K562 treated with DMSO at 1 percent for 48 hours (cell line): ENCODE data around the gene GPRC6A. TPM values are rescaled to one million over a fixed set of nuclear protein-coding genes. Genes with fewer than 3 reads are reported as not detected.

Experiments used
- total RNA-seq: library from RNA; unstranded; fragments of 300-600 nt; gene quantifications from 2 replicates; pipeline ENCODE4 v1.2.3, GENCODE V29; 2022; ENCODE audit warnings: low replicate concordance; ENCODE audit errors: extremely low read depth

GPRC6A gene, protein sequence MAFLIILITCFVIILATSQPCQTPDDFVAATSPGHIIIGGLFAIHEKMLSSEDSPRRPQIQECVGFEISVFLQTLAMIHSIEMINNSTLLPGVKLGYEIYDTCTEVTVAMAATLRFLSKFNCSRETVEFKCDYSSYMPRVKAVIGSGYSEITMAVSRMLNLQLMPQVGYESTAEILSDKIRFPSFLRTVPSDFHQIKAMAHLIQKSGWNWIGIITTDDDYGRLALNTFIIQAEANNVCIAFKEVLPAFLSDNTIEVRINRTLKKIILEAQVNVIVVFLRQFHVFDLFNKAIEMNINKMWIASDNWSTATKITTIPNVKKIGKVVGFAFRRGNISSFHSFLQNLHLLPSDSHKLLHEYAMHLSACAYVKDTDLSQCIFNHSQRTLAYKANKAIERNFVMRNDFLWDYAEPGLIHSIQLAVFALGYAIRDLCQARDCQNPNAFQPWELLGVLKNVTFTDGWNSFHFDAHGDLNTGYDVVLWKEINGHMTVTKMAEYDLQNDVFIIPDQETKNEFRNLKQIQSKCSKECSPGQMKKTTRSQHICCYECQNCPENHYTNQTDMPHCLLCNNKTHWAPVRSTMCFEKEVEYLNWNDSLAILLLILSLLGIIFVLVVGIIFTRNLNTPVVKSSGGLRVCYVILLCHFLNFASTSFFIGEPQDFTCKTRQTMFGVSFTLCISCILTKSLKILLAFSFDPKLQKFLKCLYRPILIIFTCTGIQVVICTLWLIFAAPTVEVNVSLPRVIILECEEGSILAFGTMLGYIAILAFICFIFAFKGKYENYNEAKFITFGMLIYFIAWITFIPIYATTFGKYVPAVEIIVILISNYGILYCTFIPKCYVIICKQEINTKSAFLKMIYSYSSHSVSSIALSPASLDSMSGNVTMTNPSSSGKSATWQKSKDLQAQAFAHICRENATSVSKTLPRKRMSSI
- not detected in 2 replicates for total RNA-seq

DNA sequence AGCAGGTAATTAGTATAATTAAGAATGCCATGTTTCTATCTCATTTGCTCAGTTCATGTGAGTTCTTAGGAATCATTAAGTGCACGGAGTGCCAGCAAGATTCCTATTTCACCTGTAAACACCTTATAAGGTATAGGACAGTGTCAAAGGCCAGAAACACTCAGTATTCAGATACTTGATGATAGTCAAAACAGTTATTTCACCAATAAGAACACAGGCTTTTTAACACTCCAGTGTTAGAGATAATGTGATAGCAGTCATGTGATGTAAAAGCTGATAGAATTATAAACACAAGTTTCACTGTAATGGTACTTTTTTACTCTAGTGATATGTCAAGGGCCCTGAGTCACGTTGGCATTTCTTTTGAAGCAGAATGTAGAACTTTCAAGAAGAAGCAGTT is at the start of gene GPRC6A:
TSS of gene GPRC6A (minus strand) at position 101 of the 400 bp plus-strand sequence. CDS start at position 31, 70 bp downstream.

GRCh38 chr6:116876635-116877611 is 48.0 kb upstream of the GPRC6A start, which contains the start of gene RFX6:
Gene RFX6 (plus strand): TSS chr6:116877242. CDS start chr6:116877276, 34 bp downstream.

DNA sequence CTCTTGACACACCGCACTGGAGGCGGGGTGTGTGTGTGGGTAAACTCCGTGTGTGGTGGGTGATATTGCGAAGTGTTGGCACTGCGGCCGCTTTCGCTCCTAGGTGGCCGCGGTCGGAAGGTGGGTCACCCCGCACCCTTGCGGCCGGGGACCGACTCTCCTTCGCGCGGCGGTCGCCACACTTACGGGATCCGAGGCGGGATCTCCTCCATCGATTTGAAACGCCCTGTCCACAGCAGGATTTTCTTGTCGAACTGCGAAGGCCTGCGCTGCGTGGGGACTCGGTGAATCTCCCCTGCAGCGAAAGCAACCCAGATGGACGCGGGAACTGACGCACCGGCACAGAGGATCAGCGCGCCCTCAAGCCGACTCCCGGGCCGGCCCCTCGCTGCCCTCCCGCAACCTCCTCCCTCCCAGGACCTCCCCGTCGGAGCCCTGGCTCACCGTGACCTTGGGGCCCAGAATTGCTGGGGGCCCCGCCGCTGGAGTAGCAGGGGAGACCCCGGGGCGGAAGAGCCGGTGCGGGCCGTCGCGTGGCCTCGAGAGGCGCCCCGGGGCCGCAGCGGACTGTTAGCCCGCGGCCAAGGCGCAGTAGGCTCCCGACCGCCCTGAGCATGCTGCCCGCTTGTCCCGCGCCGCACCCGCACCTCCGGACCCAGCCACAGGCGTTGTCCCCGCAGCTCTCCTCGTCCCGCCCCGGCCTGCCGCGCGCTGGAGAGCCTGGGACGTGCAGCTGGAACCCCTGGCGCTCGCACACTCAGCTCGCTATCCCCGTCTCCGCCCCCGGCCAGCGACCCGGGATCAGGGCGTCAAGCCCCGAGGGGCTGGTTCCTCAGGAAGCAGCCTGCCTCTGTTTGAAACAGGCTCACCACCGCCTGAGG is 63.7 kb downstream of the GPRC6A start, which contains the start of gene FAM162B:
TSS of gene FAM162B (minus strand) at position 759 of the 881 bp plus-strand sequence. CDS start at position 616, 143 bp downstream.

Other genes starting within 250 kb of the GPRC6A start
- gene RSPH4A, start 212.6 kb downstream of the GPRC6A start, total RNA-seq = not detected in 2 replicates
- gene ZUP1, start 160.3 kb downstream of the GPRC6A start, total RNA-seq = not detected in 2 replicates
- not detected in 2 replicates for gene KPNA5, start 147.9 kb downstream of the GPRC6A start, total RNA-seq
- gene FAM162B, start 63.4 kb downstream of the GPRC6A start, total RNA-seq = not detected in 2 replicates
- gene RFX6, start 48.2 kb upstream of the GPRC6A start, total RNA-seq = not detected in 2 replicates